NCI-H226 (cell line): ENCODE data around the gene CNTNAP2.
"Not testable (repeated sequence)": the region's sequence is repeated elsewhere in the genome, so short reads cannot be mapped to it uniquely, and the experiment has no call there.

Experiments used
- DNase-seq: peaks from one replicate; pipeline ENCODE4 v3.0.0-alpha.2; 2015

The CNTNAP2 gene

GRCh38 chr7:147048864-147049263 lies 932.3 kb downstream of the CNTNAP2 start:
- DNase-seq, result no peak

- no peak for DNase-seq
These were observed 936.2 kb downstream of the CNTNAP2 start for GRCh38 chr7:147052818-147053217.

GRCh38 chr7:147053746-147054145 lies 937.1 kb downstream of the CNTNAP2 start:
- no peak for DNase-seq

GRCh38 chr7:147060070-147060469 lies 943.5 kb downstream of the CNTNAP2 start:
- DNase-seq, result no peak

- no peak for DNase-seq
These were observed 946.3 kb downstream of the CNTNAP2 start for GRCh38 chr7:147062897-147063296.

GRCh38 chr7:147068842-147069241 lies 952.2 kb downstream of the CNTNAP2 start:
- no peak for DNase-seq

GRCh38 chr7:147069771-147070170 lies 953.2 kb downstream of the CNTNAP2 start:
- no peak for DNase-seq

GRCh38 chr7:147070886-147071285 lies 954.3 kb downstream of the CNTNAP2 start:
- no peak for DNase-seq

- DNase-seq, result no peak
These were observed 954.9 kb downstream of the CNTNAP2 start for GRCh38 chr7:147071536-147071935.

- DNase-seq, result no peak
These were observed 961.7 kb downstream of the CNTNAP2 start for GRCh38 chr7:147078312-147078711.

GRCh38 chr7:147079083-147079482 lies 962.5 kb downstream of the CNTNAP2 start:
- DNase-seq, result no peak

- DNase-seq, result no peak
These were observed 963.4 kb downstream of the CNTNAP2 start for GRCh38 chr7:147079921-147080420.

- DNase-seq, result no peak
These were observed 964.5 kb downstream of the CNTNAP2 start for GRCh38 chr7:147081117-147081516.

- no peak for DNase-seq
These were observed 972.5 kb downstream of the CNTNAP2 start for GRCh38 chr7:147089051-147089461.

- DNase-seq, result no peak
These were observed 973.0 kb downstream of the CNTNAP2 start for GRCh38 chr7:147089608-147090007.

GRCh38 chr7:147096629-147097028 lies 980.0 kb downstream of the CNTNAP2 start:
- no peak for DNase-seq

- no peak for DNase-seq
These were observed 986.6 kb downstream of the CNTNAP2 start for GRCh38 chr7:147103224-147103623.

GRCh38 chr7:147106746-147107145 lies 990.1 kb downstream of the CNTNAP2 start:
- DNase-seq, result no peak

GRCh38 chr7:147114525-147114924 lies 997.9 kb downstream of the CNTNAP2 start:
- DNase-seq, result not testable (repeated sequence)

- no peak for DNase-seq
These were observed 1019.8 kb downstream of the CNTNAP2 start for GRCh38 chr7:147136352-147136751.

- no peak for DNase-seq
These were observed 1028.6 kb downstream of the CNTNAP2 start for GRCh38 chr7:147145194-147145593.

- DNase-seq, result no peak
These were observed 1029.6 kb downstream of the CNTNAP2 start for GRCh38 chr7:147146169-147146568.

- no peak for DNase-seq
These were observed 1035.1 kb downstream of the CNTNAP2 start for GRCh38 chr7:147151661-147152060.

GRCh38 chr7:147153571-147153970 lies 1037.0 kb downstream of the CNTNAP2 start:
- DNase-seq, result no peak

- DNase-seq, result no peak
These were observed 1044.8 kb downstream of the CNTNAP2 start for GRCh38 chr7:147161405-147161804.
